Measurements from ENCODE around the gene SLC37A2.
A peak's percentile ranks its signal among the peaks of the same experiment; 100 is the strongest.

The SLC37A2 gene

GRCh38 chr11:125069796-125070195, 6.7 kb downstream of the SLC37A2 start:
- Histone ChIP-seq H3K27me3 (ENCODE audit: control insufficient read depth in 1 of 2, insufficient read depth in 2 of 2, low read length in 2 of 2) (no peaks in the 10 kb centered on the region), H3K36me3 (ENCODE audit: control insufficient read depth in 1 of 2, insufficient read depth in 2 of 2, low read length in 2 of 2) (no peaks in the 10 kb centered on the region), H3K9me3 (ENCODE audit: control insufficient read depth in 1 of 2, low read length in 2 of 2) (no peaks in the 10 kb centered on the region), H3K27ac (ENCODE audit: low read depth, low read length) (peak overlapping the region; percentile 37), H3K9ac (ENCODE audit: low read depth in 1 of 2, low read length in 2 of 2) (peak overlapping the region in 1 of 2 donors; percentile 16), H3K4me3 (ENCODE audit: low read depth in 1 of 2, low read length in 2 of 2) (no peak overlapping the region), H3K4me1 (ENCODE audit: control insufficient read depth in 1 of 2, insufficient read depth in 2 of 2, low read length in 2 of 2) (peaks cover 44 to 60% of the 10 kb centered on the region in 2 donors)

- no peaks in the 10 kb centered on the region for H3K36me3 ChIP-seq (ENCODE audit: control insufficient read depth in 1 of 2, insufficient read depth in 2 of 2, low read length in 2 of 2)
- H3K4me3 ChIP-seq (ENCODE audit: low read depth in 1 of 2, low read length in 2 of 2) = no peak overlapping the region
- peaks cover 50 to 68% of the 10 kb centered on the region in 2 donors for H3K4me1 ChIP-seq (ENCODE audit: control insufficient read depth in 1 of 2, insufficient read depth in 2 of 2, low read length in 2 of 2)
- H3K9me3 ChIP-seq (ENCODE audit: control insufficient read depth in 1 of 2, low read length in 2 of 2) = no peaks in the 10 kb centered on the region
- H3K9ac ChIP-seq (ENCODE audit: low read depth in 1 of 2, low read length in 2 of 2) = peak overlapping the region in 1 of 2 donors; percentile 3
- no peaks in the 10 kb centered on the region for H3K27me3 ChIP-seq (ENCODE audit: control insufficient read depth in 1 of 2, insufficient read depth in 2 of 2, low read length in 2 of 2)
- peak overlapping the region; percentile 13 for H3K27ac ChIP-seq (ENCODE audit: low read depth, low read length)
Observed at GRCh38 chr11:125070699-125071254, 7.7 kb downstream of the SLC37A2 start.

- H3K36me3 ChIP-seq (ENCODE audit: control insufficient read depth in 1 of 2, insufficient read depth in 2 of 2, low read length in 2 of 2) = no peaks in the 10 kb centered on the region
- no peak overlapping the region for H3K4me3 ChIP-seq (ENCODE audit: low read depth in 1 of 2, low read length in 2 of 2)
- peak overlapping the region in 1 of 2 donors; percentile 3 for H3K9ac ChIP-seq (ENCODE audit: low read depth in 1 of 2, low read length in 2 of 2)
- no peaks in the 10 kb centered on the region for H3K9me3 ChIP-seq (ENCODE audit: control insufficient read depth in 1 of 2, low read length in 2 of 2)
- H3K27ac ChIP-seq (ENCODE audit: low read depth, low read length) = peak overlapping the region; percentile 13
- no peaks in the 10 kb centered on the region for H3K27me3 ChIP-seq (ENCODE audit: control insufficient read depth in 1 of 2, insufficient read depth in 2 of 2, low read length in 2 of 2)
- peaks cover 50 to 68% of the 10 kb centered on the region in 2 donors for H3K4me1 ChIP-seq (ENCODE audit: control insufficient read depth in 1 of 2, insufficient read depth in 2 of 2, low read length in 2 of 2)
Observed at GRCh38 chr11:125071435-125071834, 8.3 kb downstream of the SLC37A2 start.

GRCh38 chr11:125071846-125072217, 8.7 kb downstream of the SLC37A2 start:
- Histone ChIP-seq H3K27ac (ENCODE audit: low read depth, low read length) (no peak overlapping the region), H3K9me3 (ENCODE audit: control insufficient read depth in 1 of 2, low read length in 2 of 2) (no peaks in the 10 kb centered on the region), H3K4me1 (ENCODE audit: control insufficient read depth in 1 of 2, insufficient read depth in 2 of 2, low read length in 2 of 2) (peaks cover 50 to 68% of the 10 kb centered on the region in 2 donors), H3K36me3 (ENCODE audit: control insufficient read depth in 1 of 2, insufficient read depth in 2 of 2, low read length in 2 of 2) (no peaks in the 10 kb centered on the region), H3K4me3 (ENCODE audit: low read depth in 1 of 2, low read length in 2 of 2) (peak overlapping the region in 1 of 2 donors; percentile 12), H3K27me3 (ENCODE audit: control insufficient read depth in 1 of 2, insufficient read depth in 2 of 2, low read length in 2 of 2) (no peaks in the 10 kb centered on the region), H3K9ac (ENCODE audit: low read depth in 1 of 2, low read length in 2 of 2) (no peak overlapping the region)

- Histone ChIP-seq H3K27ac (ENCODE audit: low read depth, low read length) (no peak overlapping the region), H3K9me3 (ENCODE audit: control insufficient read depth in 1 of 2, low read length in 2 of 2) (no peaks in the 10 kb centered on the region), H3K9ac (ENCODE audit: low read depth in 1 of 2, low read length in 2 of 2) (peak overlapping the region in 1 of 2 donors; percentile 29), H3K27me3 (ENCODE audit: control insufficient read depth in 1 of 2, insufficient read depth in 2 of 2, low read length in 2 of 2) (no peaks in the 10 kb centered on the region), H3K4me1 (ENCODE audit: control insufficient read depth in 1 of 2, insufficient read depth in 2 of 2, low read length in 2 of 2) (peaks cover 50 to 68% of the 10 kb centered on the region in 2 donors), H3K36me3 (ENCODE audit: control insufficient read depth in 1 of 2, insufficient read depth in 2 of 2, low read length in 2 of 2) (no peaks in the 10 kb centered on the region), H3K4me3 (ENCODE audit: low read depth in 1 of 2, low read length in 2 of 2) (peak overlapping the region in 1 of 2 donors; percentile 12)
Observed at GRCh38 chr11:125072218-125072960, 9.3 kb downstream of the SLC37A2 start.

GRCh38 chr11:125072961-125073590, 10.0 kb downstream of the SLC37A2 start:
- no peaks in the 10 kb centered on the region for H3K36me3 ChIP-seq (ENCODE audit: control insufficient read depth in 1 of 2, insufficient read depth in 2 of 2, low read length in 2 of 2)
- H3K9me3 ChIP-seq (ENCODE audit: control insufficient read depth in 1 of 2, low read length in 2 of 2) = no peaks in the 10 kb centered on the region
- no peak overlapping the region for H3K4me3 ChIP-seq (ENCODE audit: low read depth in 1 of 2, low read length in 2 of 2)
- peaks cover 50 to 68% of the 10 kb centered on the region in 2 donors for H3K4me1 ChIP-seq (ENCODE audit: control insufficient read depth in 1 of 2, insufficient read depth in 2 of 2, low read length in 2 of 2)
- peak overlapping the region in 1 of 2 donors; percentile 29 for H3K9ac ChIP-seq (ENCODE audit: low read depth in 1 of 2, low read length in 2 of 2)
- H3K27me3 ChIP-seq (ENCODE audit: control insufficient read depth in 1 of 2, insufficient read depth in 2 of 2, low read length in 2 of 2) = no peaks in the 10 kb centered on the region
- H3K27ac ChIP-seq (ENCODE audit: low read depth, low read length) = no peak overlapping the region

- no peaks in the 10 kb centered on the region for H3K36me3 ChIP-seq (ENCODE audit: control insufficient read depth in 1 of 2, insufficient read depth in 2 of 2, low read length in 2 of 2)
- H3K9ac ChIP-seq (ENCODE audit: low read depth in 1 of 2, low read length in 2 of 2) = no peak overlapping the region
- H3K4me1 ChIP-seq (ENCODE audit: control insufficient read depth in 1 of 2, insufficient read depth in 2 of 2, low read length in 2 of 2) = peaks cover 44 to 62% of the 10 kb centered on the region in 2 donors
- H3K4me3 ChIP-seq (ENCODE audit: low read depth in 1 of 2, low read length in 2 of 2) = no peak overlapping the region
- H3K27ac ChIP-seq (ENCODE audit: low read depth, low read length) = no peak overlapping the region
- no peaks in the 10 kb centered on the region for H3K27me3 ChIP-seq (ENCODE audit: control insufficient read depth in 1 of 2, insufficient read depth in 2 of 2, low read length in 2 of 2)
- no peaks in the 10 kb centered on the region for H3K9me3 ChIP-seq (ENCODE audit: control insufficient read depth in 1 of 2, low read length in 2 of 2)
Observed at GRCh38 chr11:125073616-125074483, 10.7 kb downstream of the SLC37A2 start.

- peaks cover 35 to 55% of the 10 kb centered on the region in 2 donors for H3K4me1 ChIP-seq (ENCODE audit: control insufficient read depth in 1 of 2, insufficient read depth in 2 of 2, low read length in 2 of 2)
- no peaks in the 10 kb centered on the region for H3K9me3 ChIP-seq (ENCODE audit: control insufficient read depth in 1 of 2, low read length in 2 of 2)
- no peak overlapping the region for H3K4me3 ChIP-seq (ENCODE audit: low read depth in 1 of 2, low read length in 2 of 2)
- no peak overlapping the region for H3K9ac ChIP-seq (ENCODE audit: low read depth in 1 of 2, low read length in 2 of 2)
- H3K27me3 ChIP-seq (ENCODE audit: control insufficient read depth in 1 of 2, insufficient read depth in 2 of 2, low read length in 2 of 2) = no peaks in the 10 kb centered on the region
- no peak overlapping the region for H3K27ac ChIP-seq (ENCODE audit: low read depth, low read length)
- no peaks in the 10 kb centered on the region for H3K36me3 ChIP-seq (ENCODE audit: control insufficient read depth in 1 of 2, insufficient read depth in 2 of 2, low read length in 2 of 2)
Observed at GRCh38 chr11:125074511-125075241, 11.6 kb downstream of the SLC37A2 start.

GRCh38 chr11:125075242-125075625, 12.1 kb downstream of the SLC37A2 start:
- H3K4me3 ChIP-seq (ENCODE audit: low read depth in 1 of 2, low read length in 2 of 2) = no peak overlapping the region
- H3K27ac ChIP-seq (ENCODE audit: low read depth, low read length) = no peak overlapping the region
- no peaks in the 10 kb centered on the region for H3K36me3 ChIP-seq (ENCODE audit: control insufficient read depth in 1 of 2, insufficient read depth in 2 of 2, low read length in 2 of 2)
- no peaks in the 10 kb centered on the region for H3K9me3 ChIP-seq (ENCODE audit: control insufficient read depth in 1 of 2, low read length in 2 of 2)
- no peaks in the 10 kb centered on the region for H3K27me3 ChIP-seq (ENCODE audit: control insufficient read depth in 1 of 2, insufficient read depth in 2 of 2, low read length in 2 of 2)
- H3K4me1 ChIP-seq (ENCODE audit: control insufficient read depth in 1 of 2, insufficient read depth in 2 of 2, low read length in 2 of 2) = peaks cover 30 to 49% of the 10 kb centered on the region in 2 donors
- H3K9ac ChIP-seq (ENCODE audit: low read depth in 1 of 2, low read length in 2 of 2) = no peak overlapping the region
